Measurements from ENCODE around the gene FBXL3. TPM values are rescaled to one million over a fixed set of nuclear protein-coding genes. Genes with fewer than 3 reads are reported as not detected.

FBXL3 gene
- total RNA-seq, result 40.2 and 42.1 TPM in 2 replicates

GRCh38 chr13:77026861-77027621, at the start of gene FBXL3:
FBXL3 (minus strand) TSS chr13:77027159; CDS start chr13:77021860, 5,299 bp downstream.

DNA sequence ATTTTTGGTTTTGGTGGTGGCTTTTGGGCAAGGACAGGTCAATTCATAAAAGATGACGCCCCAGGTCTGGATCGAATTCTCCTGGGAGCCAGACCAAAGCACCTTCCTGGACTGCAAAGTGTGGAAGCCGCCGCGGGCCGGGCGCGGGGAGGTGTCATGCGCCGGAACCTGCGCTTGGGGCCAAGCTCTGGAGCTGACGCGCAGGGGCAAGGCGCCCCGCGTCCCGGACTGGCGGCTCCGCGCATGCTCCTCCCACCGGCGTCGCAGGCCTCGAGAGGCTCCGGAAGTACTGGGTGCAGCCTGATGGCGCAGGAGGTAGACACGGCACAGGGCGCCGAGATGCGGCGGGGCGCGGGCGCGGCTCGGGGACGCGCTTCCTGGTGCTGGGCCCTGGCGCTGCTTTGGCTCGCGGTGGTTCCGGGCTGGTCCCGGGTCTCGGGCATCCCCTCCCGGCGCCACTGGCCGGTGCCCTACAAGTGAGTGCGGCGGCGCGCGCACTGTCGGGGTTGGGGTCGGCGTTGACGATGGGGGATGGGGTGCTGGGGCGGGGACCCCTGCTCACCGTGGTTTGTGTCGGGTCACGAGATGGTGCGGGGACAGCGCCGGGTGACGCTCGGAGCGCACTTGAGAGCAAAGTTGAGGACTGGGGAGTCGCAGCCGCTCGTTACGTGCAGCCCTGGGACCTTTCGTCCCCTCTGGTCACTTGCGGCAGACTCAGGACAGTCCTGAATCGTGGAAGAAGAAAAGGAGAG, 35.0 kb downstream of the FBXL3 start, which contains the start of gene CLN5:
CLN5 (plus strand) TSS at position 286 of the 752 bp plus-strand sequence; CDS start at position 304, 18 bp downstream.

Other genes starting within 250 kb of the FBXL3 start
- 22.2 and 52.1 TPM in 2 replicates for gene KCTD12, start 140.8 kb downstream of the FBXL3 start, total RNA-seq
- 0.13 TPM in 1 of 2 replicates, not detected in the other for gene ACOD1, start 78.6 kb downstream of the FBXL3 start, total RNA-seq
- gene CLN5, start 35.1 kb downstream of the FBXL3 start, total RNA-seq, result 22.9 and 29.9 TPM in 2 replicates

Measured in epithelial cell of alveolus of lung (primary cell).